ENCODE results near the gene PPP4R2. TPM values are rescaled to one million over a fixed set of nuclear protein-coding genes. Genes with fewer than 3 reads are reported as not detected.

Gene PPP4R2
- total and polyA plus RNA-seq, 9 donors, result 37.3 to 65.1 (median 51.0) TPM

- WGBS (ENCODE audit: insufficient coverage), result 100% methylated on average over 1 of the region's 4 CpGs
- H3K4me1 ChIP-seq (ENCODE audit: control insufficient read depth, insufficient read depth, low read length), result no peaks in the 10 kb centered on the region
- no peak overlapping the region for H3K4me3 ChIP-seq (ENCODE audit: low read length)
- no peak overlapping the region for H3K27ac ChIP-seq (ENCODE audit: low read length)
- DNase-seq, result no peak
- peaks cover 2% of the 10 kb centered on the region for H3K36me3 ChIP-seq (ENCODE audit: control insufficient read depth, insufficient read depth, low read length)
- H3K27me3 ChIP-seq (ENCODE audit: control insufficient read depth, insufficient read depth, low read length), result no peaks in the 10 kb centered on the region
- H3K9me3 ChIP-seq (replicated peaks; ENCODE audit: control insufficient read depth, low read depth, low read length), result no peaks in the 10 kb centered on the region
Observed at GRCh38 chr3:73018298-73018697, 21.7 kb downstream of the PPP4R2 start.

DNA sequence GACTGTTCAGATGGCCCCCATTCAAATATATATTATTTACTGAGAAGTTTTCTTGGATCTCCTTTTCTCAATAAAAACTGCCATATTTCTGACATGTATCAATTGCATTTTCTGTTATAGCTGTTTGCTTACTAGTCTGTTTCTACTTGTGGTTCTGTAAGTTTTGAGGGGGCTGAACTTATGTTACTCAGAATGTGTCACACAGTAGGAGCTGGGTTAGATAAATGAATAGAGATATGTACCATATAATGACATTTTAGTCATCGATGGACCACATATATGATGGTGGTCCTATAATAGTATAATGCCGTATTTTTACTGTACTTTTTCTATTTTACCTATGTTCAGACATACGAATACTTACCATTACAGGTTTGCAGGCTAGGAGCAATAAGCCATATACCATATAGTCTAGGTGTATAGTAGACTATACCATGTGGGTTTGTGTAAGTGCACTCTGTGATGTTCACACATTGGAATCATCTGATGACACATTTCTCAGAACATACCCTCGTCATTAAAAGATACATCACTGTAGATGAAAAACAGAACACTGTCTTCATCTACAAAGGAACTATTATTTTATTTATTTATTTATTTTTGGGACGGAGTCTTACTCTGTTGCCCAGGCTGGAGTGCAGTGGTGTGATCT, 22.3 kb downstream of the PPP4R2 start:
- no peaks in the 10 kb centered on the region for H3K4me1 ChIP-seq (ENCODE audit: control insufficient read depth, insufficient read depth, low read length)
- no peak for DNase-seq
- WGBS (ENCODE audit: insufficient coverage), result no CpG with 5 or more reads among the region's 5 CpGs

GRCh38 chr3:73021301-73021835, 24.8 kb downstream of the PPP4R2 start:
- Histone ChIP-seq H3K9me3 (replicated peaks; ENCODE audit: control insufficient read depth, low read depth, low read length) (no peaks in the 10 kb centered on the region), H3K27me3 (ENCODE audit: control insufficient read depth, insufficient read depth, low read length) (no peaks in the 10 kb centered on the region), H3K27ac (ENCODE audit: low read length) (no peak overlapping the region), H3K4me1 (ENCODE audit: control insufficient read depth, insufficient read depth, low read length) (no peaks in the 10 kb centered on the region), H3K36me3 (ENCODE audit: control insufficient read depth, insufficient read depth, low read length) (peaks cover 2% of the 10 kb centered on the region), H3K4me3 (ENCODE audit: low read length) (no peak overlapping the region)
- no CpG with 5 or more reads among the region's 4 CpGs for WGBS (ENCODE audit: insufficient coverage)
- DNase-seq, result no peak

More for the DNA sequence above, 22.3 kb downstream of the PPP4R2 start:
- no peaks in the 10 kb centered on the region for H3K9me3 ChIP-seq (replicated peaks; ENCODE audit: control insufficient read depth, low read depth, low read length)
- peaks cover 2% of the 10 kb centered on the region for H3K36me3 ChIP-seq (ENCODE audit: control insufficient read depth, insufficient read depth, low read length)
- H3K27me3 ChIP-seq (ENCODE audit: control insufficient read depth, insufficient read depth, low read length), result no peaks in the 10 kb centered on the region
- H3K4me3 ChIP-seq (ENCODE audit: low read length), result no peak overlapping the region
- no peak overlapping the region for H3K27ac ChIP-seq (ENCODE audit: low read length)

GRCh38 chr3:73024836-73025235, 28.2 kb downstream of the PPP4R2 start:
- Histone ChIP-seq H3K4me1 (ENCODE audit: control insufficient read depth, insufficient read depth, low read length) (peaks cover 2% of the 10 kb centered on the region), H3K27ac (ENCODE audit: low read length) (no peak overlapping the region), H3K27me3 (ENCODE audit: control insufficient read depth, insufficient read depth, low read length) (no peaks in the 10 kb centered on the region), H3K9me3 (replicated peaks; ENCODE audit: control insufficient read depth, low read depth, low read length) (no peaks in the 10 kb centered on the region), H3K4me3 (ENCODE audit: low read length) (no peak overlapping the region), H3K36me3 (ENCODE audit: control insufficient read depth, insufficient read depth, low read length) (no peaks in the 10 kb centered on the region)
- no peak for DNase-seq

- DNase-seq, result no peak
- Histone ChIP-seq H3K9me3 (replicated peaks; ENCODE audit: control insufficient read depth, low read depth, low read length) (no peaks in the 10 kb centered on the region), H3K4me3 (ENCODE audit: low read length) (no peak overlapping the region), H3K27me3 (ENCODE audit: control insufficient read depth, insufficient read depth, low read length) (no peaks in the 10 kb centered on the region), H3K36me3 (ENCODE audit: control insufficient read depth, insufficient read depth, low read length) (no peaks in the 10 kb centered on the region), H3K4me1 (ENCODE audit: control insufficient read depth, insufficient read depth, low read length) (peaks cover 2% of the 10 kb centered on the region), H3K27ac (ENCODE audit: low read length) (no peak overlapping the region)
- WGBS (ENCODE audit: insufficient coverage), result 85% methylated on average over 2 of the region's 6 CpGs
Observed at GRCh38 chr3:73026111-73026759, 29.6 kb downstream of the PPP4R2 start.

GRCh38 chr3:73026760-73027113, 30.1 kb downstream of the PPP4R2 start:
- Histone ChIP-seq H3K4me3 (ENCODE audit: low read length) (no peak overlapping the region), H3K27me3 (ENCODE audit: control insufficient read depth, insufficient read depth, low read length) (no peaks in the 10 kb centered on the region), H3K36me3 (ENCODE audit: control insufficient read depth, insufficient read depth, low read length) (no peaks in the 10 kb centered on the region), H3K27ac (ENCODE audit: low read length) (no peak overlapping the region), H3K4me1 (ENCODE audit: control insufficient read depth, insufficient read depth, low read length) (peaks cover 2% of the 10 kb centered on the region), H3K9me3 (replicated peaks; ENCODE audit: control insufficient read depth, low read depth, low read length) (no peaks in the 10 kb centered on the region)
- no CpG with 5 or more reads among the region's 2 CpGs for WGBS (ENCODE audit: insufficient coverage)
- DNase-seq, result no peak

DNA sequence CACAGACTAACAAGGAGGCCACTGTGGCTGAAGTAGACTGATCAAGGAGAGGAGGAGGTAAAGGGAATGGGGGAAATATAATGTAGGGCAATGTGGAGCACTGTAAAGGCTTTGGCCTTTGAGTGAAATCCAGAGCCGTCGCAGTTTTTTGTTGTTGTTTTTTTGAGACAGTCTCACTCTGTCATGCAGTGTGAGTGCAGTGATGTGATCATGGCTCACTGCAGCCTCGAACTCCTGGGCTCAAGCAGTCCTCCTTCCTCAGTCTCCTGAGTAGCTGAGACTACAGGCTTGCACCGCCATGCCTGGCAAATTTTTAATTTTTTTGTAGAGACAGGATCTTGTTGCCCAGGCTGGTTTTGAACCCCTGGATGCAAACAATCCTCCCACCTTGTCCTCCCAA, 32.2 kb downstream of the PPP4R2 start:
- Histone ChIP-seq H3K9me3 (replicated peaks; ENCODE audit: control insufficient read depth, low read depth, low read length) (no peaks in the 10 kb centered on the region), H3K4me3 (ENCODE audit: low read length) (no peak overlapping the region), H3K4me1 (ENCODE audit: control insufficient read depth, insufficient read depth, low read length) (peaks cover 2% of the 10 kb centered on the region), H3K36me3 (ENCODE audit: control insufficient read depth, insufficient read depth, low read length) (no peaks in the 10 kb centered on the region), H3K27me3 (ENCODE audit: control insufficient read depth, insufficient read depth, low read length) (no peaks in the 10 kb centered on the region), H3K27ac (ENCODE audit: low read length) (no peak overlapping the region)
- DNase-seq, result no peak
- 79% methylated on average over 2 of the region's 4 CpGs for WGBS (ENCODE audit: insufficient coverage)

GRCh38 chr3:73029321-73029796, 32.7 kb downstream of the PPP4R2 start:
- H3K4me1 ChIP-seq (ENCODE audit: control insufficient read depth, insufficient read depth, low read length), result peaks cover 2% of the 10 kb centered on the region
- no peaks in the 10 kb centered on the region for H3K36me3 ChIP-seq (ENCODE audit: control insufficient read depth, insufficient read depth, low read length)
- no peaks in the 10 kb centered on the region for H3K9me3 ChIP-seq (replicated peaks; ENCODE audit: control insufficient read depth, low read depth, low read length)
- H3K27ac ChIP-seq (ENCODE audit: low read length), result peak overlapping the region; percentile 10
- DNase-seq, result peak; percentile 51
- no peaks in the 10 kb centered on the region for H3K27me3 ChIP-seq (ENCODE audit: control insufficient read depth, insufficient read depth, low read length)
- WGBS (ENCODE audit: insufficient coverage), result 55% methylated on average over 1 of the region's 1 CpG
- H3K4me3 ChIP-seq (ENCODE audit: low read length), result no peak overlapping the region

- no CpG with 5 or more reads among the region's 1 CpG for WGBS (ENCODE audit: insufficient coverage)
- Histone ChIP-seq H3K27ac (ENCODE audit: low read length) (no peak overlapping the region), H3K4me1 (ENCODE audit: control insufficient read depth, insufficient read depth, low read length) (peaks cover 2% of the 10 kb centered on the region)
Observed at GRCh38 chr3:73030073-73030597, 33.5 kb downstream of the PPP4R2 start.

GRCh38 chr3:73031573-73032103, 35.0 kb downstream of the PPP4R2 start:
- no CpG with 5 or more reads among the region's 2 CpGs for WGBS (ENCODE audit: insufficient coverage)
- Histone ChIP-seq H3K4me3 (ENCODE audit: low read length) (no peak overlapping the region), H3K27ac (ENCODE audit: low read length) (no peak overlapping the region), H3K27me3 (ENCODE audit: control insufficient read depth, insufficient read depth, low read length) (no peaks in the 10 kb centered on the region), H3K9me3 (replicated peaks; ENCODE audit: control insufficient read depth, low read depth, low read length) (no peaks in the 10 kb centered on the region), H3K36me3 (ENCODE audit: control insufficient read depth, insufficient read depth, low read length) (no peaks in the 10 kb centered on the region), H3K4me1 (ENCODE audit: control insufficient read depth, insufficient read depth, low read length) (peaks cover 2% of the 10 kb centered on the region)
- no peak for DNase-seq

More at GRCh38 chr3:73030073-73030597, 33.5 kb downstream of the PPP4R2 start:
- no peaks in the 10 kb centered on the region for H3K9me3 ChIP-seq (replicated peaks; ENCODE audit: control insufficient read depth, low read depth, low read length)
- H3K36me3 ChIP-seq (ENCODE audit: control insufficient read depth, insufficient read depth, low read length), result no peaks in the 10 kb centered on the region
- no peak overlapping the region for H3K4me3 ChIP-seq (ENCODE audit: low read length)
- peak; percentile 8 for DNase-seq
- H3K27me3 ChIP-seq (ENCODE audit: control insufficient read depth, insufficient read depth, low read length), result no peaks in the 10 kb centered on the region
